SK-N-SH (cell line): ENCODE results near the gene USP11.

Source experiments
- CTCF ChIP-seq: fragments of 200-600 bp; sonication (generic); IDR thresholded peaks from 2 replicates; pipeline ENCODE4 v1.6.1; 2017; ENCODE audit warnings: antibody characterized with exemption, mild to moderate bottlenecking, moderate library complexity
- JUND ChIP-seq: IDR thresholded peaks from 2 replicates; pipeline ENCODE4 v1.4.0; 2012
- MAX ChIP-seq: IDR thresholded peaks from 2 replicates; pipeline ENCODE4 v1.4.0; 2012; ENCODE audit warnings: low read depth
- MXI1 ChIP-seq: IDR thresholded peaks from 2 replicates; pipeline ENCODE4 v1.6.1; 2012; ENCODE audit warnings: mild to moderate bottlenecking, low read depth, low read length, improper control_type of control experiment
- PBX3 ChIP-seq: IDR thresholded peaks from 2 replicates; pipeline ENCODE4; 2012
- SIN3A ChIP-seq: IDR thresholded peaks from 2 replicates; pipeline ENCODE4 v1.6.1; 2012; ENCODE audit warnings: low read depth, mild to moderate bottlenecking, low read length, moderate library complexity, borderline replicate concordance
- SMC3 ChIP-seq: IDR thresholded peaks from 2 replicates; pipeline ENCODE4 v1.6.1; 2012; ENCODE audit warnings: low read depth, low read length, improper control_type of control experiment
- TAF1 ChIP-seq: IDR thresholded peaks from 2 replicates; pipeline ENCODE4 v1.6.1; 2012; ENCODE audit warnings: low read depth, mild to moderate bottlenecking, low read length, moderate library complexity, borderline replicate concordance
- USF2 ChIP-seq: fragments of 150-350 bp; IDR thresholded peaks from 2 replicates; pipeline ENCODE4 v1.6.1; 2017; ENCODE audit warnings: antibody characterized with exemption, low read length, low read depth, borderline replicate concordance
- TF ChIP-seq, protein P1 (sequence below): IDR thresholded peaks from 2 replicates; pipeline ENCODE4 v1.6.1; 2012; ENCODE audit warnings: mild to moderate bottlenecking, low read depth, low read length, moderate library complexity

- TF ChIP-seq MAX (no peak), JUND (no peak), CTCF (no peak), MXI1 (no peak), TAF1 (no peak), PBX3 (no peak), USF2 (no peak), SMC3 (no peak), SIN3A (no peak)
- TF ChIP-seq, protein P1, sequence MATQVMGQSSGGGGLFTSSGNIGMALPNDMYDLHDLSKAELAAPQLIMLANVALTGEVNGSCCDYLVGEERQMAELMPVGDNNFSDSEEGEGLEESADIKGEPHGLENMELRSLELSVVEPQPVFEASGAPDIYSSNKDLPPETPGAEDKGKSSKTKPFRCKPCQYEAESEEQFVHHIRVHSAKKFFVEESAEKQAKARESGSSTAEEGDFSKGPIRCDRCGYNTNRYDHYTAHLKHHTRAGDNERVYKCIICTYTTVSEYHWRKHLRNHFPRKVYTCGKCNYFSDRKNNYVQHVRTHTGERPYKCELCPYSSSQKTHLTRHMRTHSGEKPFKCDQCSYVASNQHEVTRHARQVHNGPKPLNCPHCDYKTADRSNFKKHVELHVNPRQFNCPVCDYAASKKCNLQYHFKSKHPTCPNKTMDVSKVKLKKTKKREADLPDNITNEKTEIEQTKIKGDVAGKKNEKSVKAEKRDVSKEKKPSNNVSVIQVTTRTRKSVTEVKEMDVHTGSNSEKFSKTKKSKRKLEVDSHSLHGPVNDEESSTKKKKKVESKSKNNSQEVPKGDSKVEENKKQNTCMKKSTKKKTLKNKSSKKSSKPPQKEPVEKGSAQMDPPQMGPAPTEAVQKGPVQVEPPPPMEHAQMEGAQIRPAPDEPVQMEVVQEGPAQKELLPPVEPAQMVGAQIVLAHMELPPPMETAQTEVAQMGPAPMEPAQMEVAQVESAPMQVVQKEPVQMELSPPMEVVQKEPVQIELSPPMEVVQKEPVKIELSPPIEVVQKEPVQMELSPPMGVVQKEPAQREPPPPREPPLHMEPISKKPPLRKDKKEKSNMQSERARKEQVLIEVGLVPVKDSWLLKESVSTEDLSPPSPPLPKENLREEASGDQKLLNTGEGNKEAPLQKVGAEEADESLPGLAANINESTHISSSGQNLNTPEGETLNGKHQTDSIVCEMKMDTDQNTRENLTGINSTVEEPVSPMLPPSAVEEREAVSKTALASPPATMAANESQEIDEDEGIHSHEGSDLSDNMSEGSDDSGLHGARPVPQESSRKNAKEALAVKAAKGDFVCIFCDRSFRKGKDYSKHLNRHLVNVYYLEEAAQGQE: no peak
These were observed 8.6 kb downstream of the USP11 start for GRCh38 chrX:47241201-47242011.
